Osteocyte (in vitro differentiated cells): ENCODE measurements around the gene NPM3. TPM values are rescaled to one million over a fixed set of nuclear protein-coding genes. Genes with fewer than 3 reads are reported as not detected.

Source experiments
- DNase-seq: peaks from one replicate; pipeline ENCODE4 v3.0.0; 2021; ENCODE audit warnings: mixed read lengths; ENCODE audit not compliant: unreplicated experiment; ENCODE audit errors: extremely low spot score
- H3K27ac Mint-ChIP-seq: one replicate; pipeline ENCODE4 v1.8.0; 2021; ENCODE audit warnings: mild to moderate bottlenecking, mixed read lengths; ENCODE audit not compliant: unreplicated experiment
- H3K27me3 Mint-ChIP-seq: one replicate; pipeline ENCODE4 v1.8.0; 2021; ENCODE audit warnings: mixed read lengths; ENCODE audit not compliant: unreplicated experiment
- H3K36me3 Mint-ChIP-seq: one replicate; pipeline ENCODE4 v1.8.0; 2021; ENCODE audit warnings: mixed read lengths; ENCODE audit not compliant: unreplicated experiment
- H3K4me1 Mint-ChIP-seq: one replicate; pipeline ENCODE4 v1.8.0; 2021; ENCODE audit warnings: mixed read lengths; ENCODE audit not compliant: unreplicated experiment
- H3K4me3 Mint-ChIP-seq: one replicate; pipeline ENCODE4 v1.8.0; 2021; ENCODE audit warnings: mild to moderate bottlenecking, moderate library complexity, mixed read lengths; ENCODE audit not compliant: unreplicated experiment
- H3K9me3 Mint-ChIP-seq: one replicate; pipeline ENCODE4 v1.8.0; 2021; ENCODE audit warnings: mixed read lengths; ENCODE audit not compliant: unreplicated experiment
- total RNA-seq: library from RNA; stranded (reverse); gene quantifications from 2 replicates; pipeline ENCODE4 v1.2.1, GENCODE V29; 2021
- TF ChIP-seq, protein P1 (sequence below): fragments of 200-600 bp; sonication (generic); IDR thresholded peaks from 2 replicates; pipeline ENCODE4 v1.5.0; 2021; ENCODE audit warnings: antibody characterized with exemption, mild to moderate bottlenecking, moderate library complexity

NPM3 gene
- total RNA-seq, 1 donor from 2014 or later: 35.6 TPM

DNA sequence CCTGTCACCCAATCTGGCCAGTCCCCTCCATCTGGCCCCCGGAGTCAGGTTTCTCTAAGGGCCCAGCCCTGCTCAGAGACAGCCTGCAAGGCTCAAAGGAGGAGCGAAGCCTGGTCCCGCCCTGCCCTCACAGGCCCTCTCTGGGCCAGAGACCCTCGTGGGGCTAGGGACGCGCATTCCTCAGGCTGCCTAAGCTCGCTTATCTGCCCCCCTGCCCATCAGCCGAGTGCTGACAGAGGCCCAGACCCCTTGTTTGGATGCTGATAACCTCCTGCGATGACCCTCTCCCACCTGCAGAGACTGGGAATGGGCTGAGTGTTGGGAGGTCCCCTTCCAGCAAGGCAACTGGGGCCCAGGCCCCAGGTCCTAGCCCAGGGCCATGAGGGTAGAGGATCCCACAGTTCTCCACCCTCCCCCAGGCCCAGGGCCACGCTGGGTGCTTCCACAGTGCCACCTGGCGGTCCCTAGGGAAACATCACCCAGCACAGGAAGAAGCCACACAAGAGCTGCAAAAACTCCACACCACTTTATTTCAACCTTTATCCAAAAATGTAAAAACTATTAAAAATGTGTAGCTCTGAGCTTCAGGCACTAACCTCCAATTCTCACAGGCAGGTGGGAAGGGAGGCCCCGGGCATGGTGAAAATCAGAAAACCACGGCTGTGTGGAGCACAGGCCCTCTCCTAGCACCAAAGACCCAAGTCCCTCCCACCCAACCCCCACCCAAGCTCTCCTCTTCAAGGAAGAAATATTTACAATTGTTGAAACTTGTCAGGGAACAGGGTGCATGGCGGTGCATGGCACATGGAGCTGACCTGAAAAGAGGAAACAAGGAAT lies 2.2 kb downstream of the NPM3 start:
- peaks cover 25% of the 10 kb centered on the region for H3K27me3 Mint-ChIP-seq
- H3K4me3 Mint-ChIP-seq: peak overlapping the region; percentile 10
- peaks cover 45% of the 10 kb centered on the region for H3K4me1 Mint-ChIP-seq
- TF ChIP-seq, protein P1, sequence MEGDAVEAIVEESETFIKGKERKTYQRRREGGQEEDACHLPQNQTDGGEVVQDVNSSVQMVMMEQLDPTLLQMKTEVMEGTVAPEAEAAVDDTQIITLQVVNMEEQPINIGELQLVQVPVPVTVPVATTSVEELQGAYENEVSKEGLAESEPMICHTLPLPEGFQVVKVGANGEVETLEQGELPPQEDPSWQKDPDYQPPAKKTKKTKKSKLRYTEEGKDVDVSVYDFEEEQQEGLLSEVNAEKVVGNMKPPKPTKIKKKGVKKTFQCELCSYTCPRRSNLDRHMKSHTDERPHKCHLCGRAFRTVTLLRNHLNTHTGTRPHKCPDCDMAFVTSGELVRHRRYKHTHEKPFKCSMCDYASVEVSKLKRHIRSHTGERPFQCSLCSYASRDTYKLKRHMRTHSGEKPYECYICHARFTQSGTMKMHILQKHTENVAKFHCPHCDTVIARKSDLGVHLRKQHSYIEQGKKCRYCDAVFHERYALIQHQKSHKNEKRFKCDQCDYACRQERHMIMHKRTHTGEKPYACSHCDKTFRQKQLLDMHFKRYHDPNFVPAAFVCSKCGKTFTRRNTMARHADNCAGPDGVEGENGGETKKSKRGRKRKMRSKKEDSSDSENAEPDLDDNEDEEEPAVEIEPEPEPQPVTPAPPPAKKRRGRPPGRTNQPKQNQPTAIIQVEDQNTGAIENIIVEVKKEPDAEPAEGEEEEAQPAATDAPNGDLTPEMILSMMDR: peak; percentile 91
- no peaks in the 10 kb centered on the region for H3K9me3 Mint-ChIP-seq
- DNase-seq: peak; percentile 88
- H3K27ac Mint-ChIP-seq: no peak overlapping the region
- H3K36me3 Mint-ChIP-seq: peaks cover 11% of the 10 kb centered on the region

DNA sequence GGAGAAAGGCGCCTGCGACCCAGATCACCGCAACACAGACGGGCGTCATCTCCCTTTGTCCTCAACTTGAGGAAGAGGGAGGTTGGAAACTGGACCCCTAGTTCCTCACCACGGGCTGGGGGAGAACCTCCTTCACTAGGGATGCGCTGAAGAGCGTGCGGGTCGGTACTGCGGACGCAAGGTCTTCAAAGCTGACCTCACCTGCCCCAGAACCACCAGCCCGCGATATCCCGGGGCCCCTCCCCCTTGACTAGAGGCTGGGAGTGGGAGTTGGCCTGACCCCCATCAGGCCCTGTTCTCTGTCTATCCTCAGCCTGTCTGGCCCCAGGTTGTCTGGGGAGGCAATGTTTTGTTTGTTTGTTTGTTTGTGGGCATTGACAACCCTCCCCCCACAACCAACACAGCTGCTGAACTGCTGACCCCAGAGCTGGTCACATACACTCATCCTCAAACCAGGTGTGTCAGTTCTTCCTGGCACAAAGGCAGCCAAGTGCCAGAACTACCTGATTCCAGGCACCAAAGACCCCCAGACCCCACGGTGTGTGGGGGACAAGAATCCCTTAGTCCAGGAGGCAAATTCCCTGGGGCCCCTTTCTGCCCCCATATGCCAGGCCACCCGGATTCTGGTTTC lies 2.9 kb downstream of the NPM3 start:
- H3K4me1 Mint-ChIP-seq: peaks cover 45% of the 10 kb centered on the region
- H3K9me3 Mint-ChIP-seq: no peaks in the 10 kb centered on the region
- H3K27ac Mint-ChIP-seq: no peak overlapping the region
- TF ChIP-seq, protein P1: no peak
- peaks cover 5% of the 10 kb centered on the region for H3K36me3 Mint-ChIP-seq
- DNase-seq: no peak
- peaks cover 26% of the 10 kb centered on the region for H3K27me3 Mint-ChIP-seq
- peak overlapping the region; percentile 64 for H3K4me3 Mint-ChIP-seq

DNA sequence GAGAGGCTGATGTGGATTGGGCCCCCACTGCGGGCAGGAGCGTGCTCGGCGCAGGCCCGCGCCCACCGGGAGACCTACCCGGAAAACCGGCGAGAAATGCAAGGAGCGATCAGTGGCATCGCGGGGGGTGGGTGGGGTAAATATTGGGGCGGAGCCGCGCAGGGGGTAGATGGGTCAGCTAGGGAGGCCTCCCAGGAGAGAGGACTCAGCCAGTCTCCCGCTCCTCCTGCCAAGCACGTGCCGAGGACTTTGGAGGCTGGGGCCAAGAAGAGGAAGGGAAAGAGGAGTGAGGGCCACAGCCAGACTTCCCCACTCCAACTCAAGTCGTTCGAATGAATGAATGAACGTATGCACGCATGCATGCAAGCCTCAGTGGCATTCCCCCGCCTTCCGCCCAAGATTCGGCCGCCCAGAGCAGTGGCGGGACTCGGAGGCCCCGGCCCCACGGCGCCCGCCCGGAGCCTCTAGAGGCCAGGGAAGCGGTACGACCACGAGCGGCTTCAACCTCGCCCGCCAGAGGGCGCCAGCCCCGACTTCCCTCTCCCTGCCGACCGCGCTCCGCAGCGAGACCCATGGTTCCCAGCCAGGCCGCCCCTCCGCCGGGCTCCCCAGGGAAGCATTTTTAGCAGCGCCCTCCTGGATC lies 3.6 kb downstream of the NPM3 start:
- TF ChIP-seq, protein P1: peak; percentile 90
- H3K9me3 Mint-ChIP-seq: no peaks in the 10 kb centered on the region
- H3K27me3 Mint-ChIP-seq: peaks cover 32% of the 10 kb centered on the region
- no peak overlapping the region for H3K27ac Mint-ChIP-seq
- peak overlapping the region; percentile 64 for H3K4me3 Mint-ChIP-seq
- no peaks in the 10 kb centered on the region for H3K36me3 Mint-ChIP-seq
- peaks cover 45% of the 10 kb centered on the region for H3K4me1 Mint-ChIP-seq
- DNase-seq: peak; percentile 94

DNA sequence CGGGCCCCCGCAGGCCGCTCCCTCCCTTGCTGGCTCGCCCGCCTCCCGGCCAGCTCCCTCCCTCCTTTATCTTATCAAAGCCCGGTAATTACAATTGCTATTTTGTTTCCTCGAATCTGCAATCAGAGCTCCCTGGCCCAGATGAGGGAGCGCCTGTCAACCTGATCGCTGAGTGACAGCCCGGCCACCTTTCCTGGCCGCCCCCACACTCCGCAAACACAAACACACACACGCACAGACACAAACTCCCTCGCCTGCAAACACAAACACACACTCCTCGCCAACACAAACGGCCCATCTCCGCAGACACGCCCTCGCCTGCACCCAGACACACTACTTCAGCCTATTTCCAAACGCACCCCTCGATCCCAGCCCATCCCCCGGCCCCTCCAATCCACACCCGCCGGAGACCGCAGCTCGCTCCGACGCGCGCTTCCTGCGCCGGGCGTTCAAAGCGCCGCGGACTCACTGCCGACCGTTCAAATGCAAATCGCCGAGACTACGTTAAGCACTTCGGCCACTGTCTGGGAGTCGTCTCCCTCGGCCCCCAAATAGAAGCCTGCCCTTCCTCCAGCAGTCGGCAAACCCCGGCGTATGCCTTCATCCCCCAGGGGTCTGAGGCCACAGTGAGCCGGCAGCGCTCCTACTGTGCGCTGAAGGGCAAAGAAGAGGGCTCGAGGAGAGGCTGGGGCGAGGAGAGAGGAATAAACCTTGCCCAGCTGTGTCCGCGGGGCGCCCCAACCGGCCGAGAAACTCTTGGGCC lies 4.3 kb downstream of the NPM3 start:
- Mint-ChIP-seq H3K4me1 (peaks cover 43% of the 10 kb centered on the region), H3K4me3 (peak overlapping the region; percentile 42), H3K9me3 (no peaks in the 10 kb centered on the region), H3K27ac (no peak overlapping the region), H3K27me3 (peaks cover 39% of the 10 kb centered on the region), H3K36me3 (no peaks in the 10 kb centered on the region)
- TF ChIP-seq, protein P1: no peak
- peak; percentile 78 for DNase-seq
